ENCODE data around the gene SYP.
A peak's percentile ranks its signal among the peaks of the same experiment; 100 is the strongest.

The SYP gene

DNA sequence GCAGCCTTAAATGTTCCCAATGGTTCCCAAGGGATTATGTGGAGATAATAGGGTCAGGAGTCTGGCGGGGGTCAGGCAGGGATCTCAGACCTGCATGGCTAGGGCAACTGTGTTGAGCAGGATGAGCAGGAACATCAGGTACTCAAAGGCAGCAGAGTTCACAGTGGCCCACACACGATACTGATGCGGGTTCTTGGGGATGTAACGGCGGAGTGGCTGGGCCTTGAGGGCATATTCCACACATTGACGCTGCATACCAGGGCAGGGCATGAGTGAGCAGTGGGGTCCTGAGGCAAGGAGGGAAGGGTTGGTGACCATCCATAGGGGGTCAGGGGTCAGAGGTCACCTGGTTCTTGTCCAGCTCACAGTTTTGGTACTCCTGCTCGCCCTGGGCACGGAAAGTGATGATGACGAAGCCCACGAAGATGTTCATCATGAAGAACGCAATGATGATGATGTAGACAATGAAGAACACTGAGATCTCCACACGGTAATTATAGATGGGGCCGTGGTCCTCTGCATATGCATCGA, 15.1 kb upstream of the SYP start:
- no peak for DNase-seq

DNA sequence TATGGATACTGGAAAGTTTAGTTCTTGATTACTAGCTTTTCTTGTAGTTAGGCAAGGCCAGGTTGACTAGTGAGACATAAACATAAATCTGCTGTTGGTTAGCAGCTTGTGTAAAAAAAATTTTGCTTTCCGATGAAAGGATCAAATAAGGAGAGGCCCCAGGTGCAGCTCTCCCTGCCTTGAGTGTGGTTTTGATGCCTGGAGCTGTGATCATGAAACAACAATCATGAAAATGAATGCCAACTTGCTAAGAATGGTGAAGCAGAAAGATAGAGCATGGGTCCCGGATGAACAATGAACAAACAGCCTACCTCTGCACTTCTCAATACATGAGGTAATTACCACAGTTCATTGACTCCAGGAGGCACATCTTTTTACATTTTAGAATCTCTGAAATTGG, 14.4 kb upstream of the SYP start:
- no peak for DNase-seq

DNA sequence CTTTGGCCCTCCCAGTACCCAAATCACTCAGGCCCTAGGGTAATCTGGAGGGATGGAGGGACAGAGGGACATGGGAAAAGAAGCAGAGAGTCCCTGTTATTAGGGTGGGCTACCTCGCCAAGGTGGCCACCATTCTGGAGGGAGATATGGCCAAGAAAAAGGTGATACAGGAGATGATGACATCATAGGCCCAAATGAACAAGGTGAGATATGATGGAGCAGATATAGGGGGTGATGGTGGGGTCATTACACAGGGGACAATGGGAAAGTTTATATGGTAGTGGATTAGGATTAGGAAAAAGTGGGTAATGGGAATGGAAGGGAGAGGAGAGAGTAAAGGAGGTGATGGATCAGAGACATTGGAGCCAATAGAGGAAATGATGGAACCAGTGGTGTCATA, 12.9 kb upstream of the SYP start:
- DNase-seq: no peak

DNA sequence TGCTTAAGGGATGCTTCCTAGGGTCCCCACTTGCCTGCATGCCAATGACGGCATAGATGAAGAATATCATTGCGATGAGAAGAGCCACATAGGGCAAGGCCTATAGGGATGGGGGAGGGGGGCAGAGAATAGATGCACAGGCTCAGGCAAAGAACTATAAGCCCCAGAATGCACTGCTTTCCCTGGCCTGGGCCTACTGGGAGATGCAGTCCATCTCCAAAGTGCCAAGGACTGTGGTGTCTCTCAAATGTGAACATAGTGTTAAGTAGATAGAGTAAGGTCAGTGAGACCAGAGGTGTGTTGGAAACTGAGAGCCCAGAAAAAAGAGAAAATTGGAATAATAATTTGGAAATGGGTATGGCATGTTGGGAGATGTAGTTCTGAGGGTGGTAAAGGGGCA, 12.2 kb upstream of the SYP start:
- no peak for DNase-seq

DNA sequence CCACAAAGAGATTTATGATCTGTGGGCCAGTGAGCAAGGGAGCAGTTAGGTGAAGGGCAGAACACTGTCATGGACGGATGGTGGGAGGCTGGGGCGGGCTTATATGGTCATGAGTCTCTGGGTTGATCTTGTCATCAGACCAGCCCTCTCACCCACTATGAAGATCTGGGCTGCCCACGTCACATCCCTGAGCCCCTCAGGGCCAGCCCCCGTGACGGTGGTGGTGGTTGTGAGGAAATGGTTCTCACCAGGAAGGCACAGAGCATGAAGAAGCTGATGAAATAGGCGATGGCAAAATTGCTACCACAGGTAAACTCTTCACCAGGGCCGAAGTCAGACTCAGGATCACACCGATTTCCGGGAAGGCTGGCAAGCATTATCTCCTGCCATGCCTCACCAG, 11.1 kb upstream of the SYP start:
- no peak for DNase-seq

DNA sequence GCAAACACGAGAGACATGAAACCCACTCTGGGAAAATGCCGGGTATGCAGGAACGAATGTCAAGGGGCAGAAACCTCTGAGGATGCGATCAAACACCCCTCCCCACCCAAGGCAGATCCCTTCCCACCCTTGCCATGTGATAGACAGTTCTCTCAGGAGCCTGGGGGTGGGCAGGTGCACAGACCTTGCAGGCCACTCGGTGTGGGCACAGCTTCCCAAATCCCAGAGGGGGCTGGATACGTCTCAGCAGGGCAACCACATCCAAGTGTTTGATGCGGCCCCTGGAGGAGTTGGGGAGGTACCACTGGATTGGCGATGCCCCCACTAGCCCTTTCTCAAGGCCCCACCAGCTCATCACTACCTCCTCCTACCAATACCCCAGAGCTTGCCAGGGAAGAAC, 10.4 kb upstream of the SYP start:
- DNase-seq: no peak

DNA sequence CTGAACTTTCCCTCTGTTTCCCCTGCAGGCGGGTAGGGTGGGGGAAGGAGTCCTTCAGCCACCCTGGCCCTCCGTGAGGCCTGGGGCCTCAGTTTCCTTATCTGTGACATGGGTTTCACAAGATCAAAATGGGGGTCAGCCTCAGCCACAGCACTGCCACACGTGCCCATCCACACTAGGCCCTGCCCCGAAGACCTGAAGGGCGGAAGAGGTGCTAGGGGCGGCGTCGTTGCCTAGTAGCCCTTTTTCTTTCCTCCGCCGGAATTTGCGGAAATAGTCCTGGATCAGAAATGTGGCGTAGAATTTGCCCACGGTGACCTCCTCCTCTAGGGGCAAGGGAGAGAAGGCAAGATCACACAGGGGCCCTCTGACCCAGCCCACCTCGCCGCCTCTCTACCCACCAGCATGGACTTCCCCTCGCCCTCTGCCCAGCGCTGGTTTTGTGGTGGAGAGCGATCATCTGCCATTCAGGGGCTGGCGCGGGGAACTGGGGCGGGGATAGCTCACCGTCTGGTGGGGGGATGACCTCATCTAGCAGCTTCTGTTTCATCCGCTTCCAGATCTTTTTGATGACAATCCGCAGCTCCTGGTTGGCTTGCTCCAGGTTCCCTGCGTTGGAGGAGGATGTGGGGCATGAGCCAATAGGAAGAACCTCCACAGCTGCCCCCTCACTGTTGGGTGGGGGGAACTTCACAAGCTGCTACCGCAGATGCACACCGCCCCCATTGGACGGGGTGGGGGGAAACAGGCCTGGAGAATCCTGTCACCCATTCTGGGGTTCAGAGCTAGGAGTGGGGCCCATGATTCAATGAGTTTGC, 9.7 kb upstream of the SYP start:
- DNase-seq: no peak

DNA sequence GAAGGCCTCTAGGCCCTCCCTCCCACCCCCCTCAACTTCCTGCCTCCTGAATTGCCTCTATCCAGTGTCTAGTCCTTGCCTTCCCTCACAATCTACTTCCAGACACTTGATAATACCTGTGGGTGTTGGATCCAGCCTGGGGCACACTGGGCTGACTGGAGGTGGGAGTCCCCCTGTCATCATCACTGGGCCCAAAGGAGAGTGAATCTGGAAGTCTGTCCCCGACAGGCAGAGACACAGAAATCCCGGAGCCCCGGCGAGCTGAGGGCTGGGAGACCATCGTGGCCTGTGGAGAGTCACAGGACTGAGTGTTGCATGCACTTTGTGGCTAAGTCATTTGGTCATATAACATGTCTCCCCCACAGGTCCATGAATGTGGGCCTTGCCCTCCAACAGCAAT, 8.4 kb upstream of the SYP start:
- DNase-seq: no peak

DNA sequence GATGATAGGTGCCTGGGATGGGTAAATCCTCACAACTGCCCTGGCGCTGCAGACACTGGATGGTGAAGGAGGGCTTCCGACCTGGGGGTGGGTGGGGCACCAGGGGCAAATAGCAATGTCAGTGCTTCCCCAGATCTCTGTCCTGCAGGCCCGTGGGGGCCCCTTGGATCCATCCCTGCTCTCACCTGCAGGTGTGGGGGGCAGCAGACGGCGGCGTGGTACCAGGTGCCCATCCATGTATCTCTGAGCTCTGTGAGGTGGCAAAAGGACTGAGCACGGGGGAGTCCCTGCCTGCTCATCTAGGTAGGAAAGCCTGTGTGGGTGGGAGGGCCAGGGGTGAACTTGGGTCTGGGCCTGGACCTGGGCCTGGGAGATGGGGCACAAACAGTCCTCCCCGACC, 6.5 kb upstream of the SYP start:
- no peak for DNase-seq

DNA sequence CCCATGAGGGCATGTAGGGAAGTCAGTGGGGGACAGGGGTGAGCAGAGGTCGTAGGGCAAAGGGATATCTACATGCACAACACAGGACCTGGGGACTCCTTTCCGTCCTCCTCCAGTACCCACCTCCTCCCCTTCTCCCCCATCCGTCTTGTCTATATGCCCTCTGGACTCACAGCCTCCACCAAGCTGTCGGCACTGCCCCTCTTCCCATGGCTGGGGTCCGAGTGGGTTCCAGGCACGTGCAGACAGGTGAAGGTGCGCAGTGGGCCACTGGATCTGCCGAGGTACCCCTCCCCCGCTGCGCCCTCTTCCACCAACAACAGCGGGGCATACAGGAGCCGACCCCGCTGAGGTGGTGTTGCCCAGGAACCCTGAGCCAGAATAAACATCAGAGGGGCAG, 5.5 kb upstream of the SYP start:
- no peak for DNase-seq

DNA sequence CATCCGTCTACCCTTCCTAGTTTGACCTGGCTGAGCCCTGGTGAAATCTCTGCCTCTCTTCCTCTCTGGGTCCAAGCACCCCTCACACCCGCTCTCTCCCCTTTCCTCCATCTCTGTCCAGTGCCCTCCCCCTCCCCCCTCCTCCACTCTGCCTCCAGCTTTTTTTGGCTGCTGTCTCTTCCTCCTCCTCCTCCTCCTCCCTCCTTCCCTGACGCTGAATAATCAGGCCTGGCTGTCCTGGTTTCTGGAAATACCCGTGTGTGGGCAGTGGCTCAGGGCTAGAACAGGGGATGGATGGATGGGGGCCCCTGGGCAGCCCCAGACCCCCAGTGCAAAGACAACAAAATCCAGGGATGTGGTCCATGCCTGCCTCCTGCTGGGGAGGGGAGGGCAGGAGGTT, 4.7 kb upstream of the SYP start:
- no peak for DNase-seq

DNA sequence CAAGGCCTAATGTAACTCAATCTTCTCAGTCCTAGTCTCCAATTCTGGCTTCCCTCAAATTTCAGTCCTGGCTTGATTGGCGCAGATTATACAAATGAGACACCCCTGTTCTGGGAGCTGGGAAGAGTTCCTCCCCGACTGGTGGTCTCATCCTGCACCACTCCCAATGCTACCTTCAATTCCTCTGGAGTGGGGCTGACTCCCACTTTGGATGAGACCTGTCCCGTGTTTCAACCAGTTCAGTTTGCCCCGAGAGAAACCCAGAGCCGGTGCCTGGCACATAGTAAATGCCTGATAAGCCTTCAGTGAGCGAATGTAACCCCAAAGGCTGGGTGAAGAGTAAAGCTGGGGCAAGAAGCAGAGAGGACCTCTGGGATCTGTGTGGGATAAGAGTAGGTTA, 4.0 kb upstream of the SYP start:
- no peak for DNase-seq

DNA sequence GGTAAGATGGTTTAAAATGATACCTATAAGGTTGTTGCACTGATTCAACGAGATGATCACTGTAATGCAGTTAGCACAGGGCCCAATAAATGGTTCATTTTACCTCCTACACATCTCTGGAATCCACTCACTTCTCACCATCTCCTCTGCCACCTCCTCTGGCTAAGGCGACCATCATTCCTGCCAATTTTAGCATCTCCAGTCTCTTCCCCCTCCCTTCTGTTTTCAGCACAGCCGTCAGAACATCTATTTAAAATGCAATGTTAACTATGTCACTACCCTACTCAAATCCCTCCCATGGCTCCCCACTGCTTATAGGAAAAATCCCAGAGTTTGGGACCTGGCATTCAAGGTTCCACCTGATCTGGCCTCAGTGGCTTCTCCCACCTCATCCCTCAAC, 3.5 kb upstream of the SYP start:
- DNase-seq: no peak

DNA sequence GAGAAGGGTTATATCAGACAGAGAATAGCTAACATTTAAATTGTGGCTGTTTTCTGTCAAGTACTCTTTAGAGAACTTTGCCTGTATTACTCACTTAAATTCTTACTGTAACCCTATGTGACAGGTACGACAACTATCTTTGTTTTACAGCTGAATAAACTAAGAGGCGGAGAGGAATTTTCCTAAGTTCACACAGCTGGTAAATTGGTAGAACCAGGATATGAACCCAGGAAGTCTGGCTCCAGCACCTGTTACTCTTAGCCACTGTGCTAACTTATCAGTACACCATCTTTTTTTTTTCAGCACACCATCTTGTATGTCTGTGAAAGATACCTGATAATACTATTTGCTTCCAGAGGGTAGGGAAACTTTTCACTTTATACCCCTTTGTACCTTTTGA, 2.0 kb upstream of the SYP start:
- no peak for DNase-seq

DNA sequence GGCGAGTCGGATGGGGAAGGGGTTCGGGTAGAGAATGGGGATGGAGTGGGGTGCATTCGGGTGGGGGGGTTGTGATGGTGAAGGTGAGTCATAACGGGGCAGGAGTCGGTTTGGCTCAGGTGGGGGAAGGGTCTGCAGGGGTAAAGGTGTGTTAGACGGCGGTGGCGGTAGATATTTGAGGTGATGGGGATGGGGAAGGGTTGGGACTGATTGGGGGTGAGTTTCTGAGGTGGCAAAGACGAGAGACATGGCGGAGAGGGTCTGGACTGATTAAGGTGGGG, 738 bp downstream of the SYP start:
- no peak for DNase-seq

DNA sequence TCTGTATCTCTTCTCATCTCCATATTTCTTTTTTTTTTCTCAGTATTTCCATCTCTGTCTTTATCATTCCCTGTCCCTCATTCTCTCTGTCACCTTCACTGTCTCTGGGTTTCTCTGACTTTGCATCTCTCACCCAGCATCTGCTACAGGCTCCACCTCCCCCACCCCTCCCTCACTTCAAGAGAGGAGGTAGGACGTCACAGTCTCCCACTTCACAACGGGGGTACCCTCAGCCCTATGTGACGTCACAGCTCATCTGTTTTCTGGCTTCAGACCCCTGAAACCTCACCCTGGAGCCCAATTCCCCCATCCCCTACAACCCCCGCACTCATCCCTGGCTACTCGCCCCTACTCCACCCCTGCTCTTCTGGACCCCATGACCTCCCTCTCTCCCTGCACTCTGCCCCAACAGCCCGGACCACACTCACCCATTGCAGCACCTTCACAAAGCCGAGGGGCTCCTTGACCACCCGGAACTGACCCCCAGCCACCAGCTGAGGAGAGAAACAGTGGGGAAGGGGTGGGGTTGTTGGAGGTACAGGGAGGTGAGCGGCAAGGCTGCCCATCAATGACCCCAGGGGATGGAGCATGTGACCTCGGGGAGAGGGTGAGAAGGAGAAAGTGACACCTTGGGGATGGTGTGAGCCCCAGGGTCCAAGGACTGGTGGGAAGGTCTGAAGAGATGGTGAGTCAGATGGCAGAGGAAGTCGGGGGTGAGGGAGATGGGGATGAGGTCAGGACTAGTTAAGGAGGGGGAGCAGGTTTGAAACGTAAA, 1.3 kb downstream of the SYP start:
- DNase-seq: no peak

DNA sequence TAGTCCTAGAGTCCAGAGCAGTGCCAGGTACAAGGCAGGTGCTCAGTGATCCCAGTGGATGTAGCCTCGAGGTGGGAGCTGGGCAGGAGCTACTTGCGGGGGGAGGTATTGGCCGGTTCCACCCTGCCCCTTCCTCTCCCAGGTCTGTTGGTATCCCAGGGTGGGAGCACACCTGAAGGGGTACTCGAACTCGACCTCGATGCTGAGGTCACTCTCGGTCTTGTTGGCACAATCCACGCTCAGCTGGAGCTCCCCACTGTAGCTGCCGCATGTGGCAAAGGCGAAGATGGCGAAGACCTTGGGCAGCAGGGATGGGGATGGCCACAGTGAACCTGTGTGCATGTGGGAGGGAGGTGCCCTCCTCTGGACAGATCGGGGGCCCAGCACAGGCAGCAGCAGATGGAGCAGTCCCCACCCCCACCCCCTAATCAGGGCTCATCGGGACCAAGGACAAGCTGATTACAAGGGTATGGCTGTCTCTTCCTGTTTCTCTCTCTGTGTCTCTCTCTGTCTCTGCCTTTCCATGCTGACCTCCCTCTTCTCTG, 2.4 kb downstream of the SYP start:
- DNase-seq: no peak

DNA sequence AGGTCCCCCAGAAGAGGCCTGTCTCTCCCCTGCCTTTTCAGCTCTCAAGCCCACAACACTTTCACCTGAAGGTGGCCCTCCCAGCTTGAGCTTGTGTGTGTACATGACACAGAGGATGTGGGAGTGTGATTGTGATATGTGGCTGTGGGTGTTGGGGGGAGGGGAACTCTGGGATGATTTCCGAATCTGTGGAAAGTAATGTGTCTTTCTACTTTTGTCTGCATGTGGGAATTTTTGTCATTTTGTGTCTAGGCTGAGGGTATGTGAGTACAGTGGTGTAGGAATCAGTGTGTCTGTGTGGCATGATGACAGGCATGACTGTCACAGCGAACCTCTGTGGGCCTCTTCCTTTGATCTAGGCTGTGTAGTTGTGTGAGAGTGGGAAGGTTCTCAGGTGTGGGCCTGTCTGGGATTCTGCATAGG, 6.4 kb downstream of the SYP start:
- DNase-seq: no peak

DNA sequence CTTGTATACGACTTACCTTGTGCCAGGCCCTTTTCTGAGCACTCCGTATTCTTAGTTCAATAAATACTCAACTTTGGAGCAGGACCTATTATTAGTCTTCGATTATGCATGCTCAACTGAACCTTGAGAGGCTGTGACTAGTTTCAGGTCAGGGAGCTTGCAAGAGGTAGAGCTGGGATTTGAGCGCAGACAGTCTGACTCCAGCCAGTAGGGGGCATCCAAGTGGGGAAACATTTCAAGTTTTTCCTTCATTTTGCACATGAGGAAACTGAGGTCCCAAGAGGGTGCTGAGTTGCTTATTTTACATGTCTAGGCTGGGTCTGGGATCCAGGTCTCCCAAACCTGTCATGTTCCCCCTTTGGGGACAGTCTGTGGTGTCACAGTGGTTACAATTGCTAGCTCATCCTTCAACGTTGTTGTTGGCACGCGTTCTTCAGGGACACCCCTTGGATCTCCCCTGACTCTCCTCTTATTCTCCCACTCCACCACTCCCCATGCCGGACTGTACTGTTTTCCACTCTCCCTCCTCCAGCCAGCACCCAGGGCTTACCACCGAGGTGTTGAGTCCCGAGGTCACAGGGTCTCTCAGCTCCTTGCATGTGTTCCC, 7.2 kb downstream of the SYP start:
- DNase-seq: peak; percentile 54

DNA sequence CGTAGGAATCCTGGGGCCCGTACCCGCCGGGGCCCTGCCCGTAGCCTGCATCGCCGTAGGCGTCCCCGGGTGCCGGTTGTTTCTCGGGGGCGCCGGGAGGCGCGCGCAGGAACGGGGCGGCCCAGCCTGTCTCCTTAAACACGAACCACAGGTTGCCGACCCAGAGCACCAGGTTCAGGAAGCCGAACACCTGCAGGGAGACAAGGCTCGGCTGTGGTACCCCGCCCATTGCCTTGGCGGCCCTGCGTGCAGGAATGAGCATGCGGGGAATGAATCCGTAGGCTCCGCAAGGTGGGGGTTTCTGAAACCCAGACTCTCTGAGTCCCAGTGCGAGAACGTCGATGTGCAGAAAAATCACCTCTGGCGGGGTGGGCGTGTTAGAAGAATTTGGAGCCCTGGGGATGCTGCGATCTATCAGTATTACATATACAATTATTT, 8.4 kb downstream of the SYP start:
- DNase-seq: peak; percentile 30

DNA sequence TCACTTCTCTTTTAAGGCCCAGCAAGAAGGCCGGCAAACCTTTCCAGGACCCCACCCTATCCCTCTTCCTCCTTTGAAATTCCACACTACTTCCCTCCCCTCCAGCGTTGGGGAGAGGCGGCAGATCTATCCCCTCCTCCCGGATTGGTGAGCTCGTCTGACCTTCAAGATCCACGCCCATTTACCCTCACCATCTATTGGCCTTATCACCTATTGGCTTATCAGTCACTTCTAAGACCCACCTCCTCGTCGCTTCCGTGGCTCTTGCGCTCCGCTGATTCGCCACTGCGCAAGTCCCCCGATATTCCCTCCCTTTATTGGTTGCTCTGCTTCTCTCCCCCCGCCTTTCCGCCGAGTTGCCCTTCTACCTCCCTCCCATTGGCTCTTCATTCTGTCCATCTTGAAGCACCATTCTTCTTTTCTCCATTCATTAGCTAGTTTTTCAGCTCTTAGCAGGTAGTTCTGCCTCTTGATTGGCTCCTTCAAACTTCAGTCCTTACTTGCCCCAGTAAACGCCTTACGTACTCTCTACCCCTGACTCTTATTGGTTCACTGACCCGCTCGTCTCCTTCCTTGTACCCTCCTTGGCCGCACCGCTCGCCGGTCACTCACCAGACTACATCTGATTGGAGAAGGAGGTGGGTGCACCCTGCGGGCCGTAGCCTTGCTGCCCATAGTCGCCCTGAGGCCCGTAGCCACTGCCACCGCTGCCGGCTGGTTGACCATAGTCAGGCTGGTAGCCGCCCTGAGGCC, 9.0 kb downstream of the SYP start:
- peak; percentile 95 for DNase-seq

DNA sequence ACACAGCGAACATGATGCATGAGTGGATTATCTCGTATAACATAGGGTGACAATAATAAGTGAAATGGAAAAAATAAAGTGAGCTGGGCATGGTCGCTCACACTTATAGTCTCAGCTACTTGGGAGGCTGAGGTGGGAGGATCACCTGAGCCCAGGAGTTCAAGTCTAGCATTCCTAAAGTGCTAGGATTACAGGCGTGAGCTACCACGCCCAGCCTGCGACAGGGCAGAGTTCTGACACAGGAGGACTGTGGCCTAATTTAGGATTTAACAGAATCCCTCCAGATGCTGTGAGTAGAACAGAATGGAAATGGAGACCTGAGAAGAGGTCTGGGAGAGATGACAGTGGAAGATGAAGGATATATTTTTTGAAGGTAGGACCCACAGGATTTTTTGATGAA, 10.4 kb downstream of the SYP start:
- no peak for DNase-seq

DNA sequence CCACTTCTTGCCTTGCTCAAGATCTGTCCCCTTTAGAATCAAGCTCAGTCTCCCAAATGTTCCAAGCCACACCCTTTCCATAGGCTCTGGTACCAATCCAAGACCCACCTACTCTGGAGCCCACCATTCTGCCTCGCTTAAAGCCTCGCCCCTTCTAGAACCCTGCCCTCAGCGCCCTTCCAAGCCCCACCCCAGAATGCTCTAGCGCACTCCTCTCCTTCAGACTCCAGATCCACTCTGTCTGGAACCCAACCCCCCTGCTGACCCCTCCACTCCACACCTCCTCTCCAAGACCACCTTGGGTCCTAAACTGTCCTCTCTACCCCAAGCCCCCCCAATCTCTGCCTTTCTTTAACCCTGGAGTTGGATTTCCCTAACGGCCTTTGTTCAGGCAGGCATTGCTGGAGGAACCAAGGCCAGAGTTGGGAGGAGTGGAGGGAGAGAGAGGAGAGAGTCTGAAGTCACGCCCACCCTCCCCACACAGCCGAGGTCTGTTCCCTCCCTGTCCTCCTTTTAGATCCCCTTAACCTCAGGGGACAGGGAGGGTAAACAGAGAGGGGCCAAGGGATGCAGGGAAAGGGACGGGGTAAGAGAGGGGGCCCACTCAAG, 11.4 kb downstream of the SYP start:
- DNase-seq: no peak
